Fibroblast of villous mesenchyme (primary cell): Measurements from ENCODE around the gene SIK2. TPM values are rescaled to one million over a fixed set of nuclear protein-coding genes. Genes with fewer than 3 reads are reported as not detected.

ENCODE experiments used
- DNase-seq: peaks from one replicate; pipeline ENCODE4 v3.0.0-alpha.2; 2010; ENCODE audit warnings: low read depth
- H3K4me3 ChIP-seq: 2 replicates; pipeline ENCODE4 v1.5.1; 2011; ENCODE audit warnings: low read depth, mild to moderate bottlenecking, low read length
- total RNA-seq: library from RNA; depleted of rRNA; stranded (reverse); fragments of >200 nt; gene quantifications from 2 replicates; pipeline ENCODE4 v1.2.3, GENCODE V29; 2012
- TF ChIP-seq, protein P1 (sequence below): IDR thresholded peaks from 2 replicates; pipeline ENCODE4 v1.5.1; 2012; ENCODE audit warnings: low read depth, mild to moderate bottlenecking, low read length; ENCODE audit not compliant: insufficient read depth

SIK2 gene
- total RNA-seq, 1 donor, result 16.0 TPM

DNA sequence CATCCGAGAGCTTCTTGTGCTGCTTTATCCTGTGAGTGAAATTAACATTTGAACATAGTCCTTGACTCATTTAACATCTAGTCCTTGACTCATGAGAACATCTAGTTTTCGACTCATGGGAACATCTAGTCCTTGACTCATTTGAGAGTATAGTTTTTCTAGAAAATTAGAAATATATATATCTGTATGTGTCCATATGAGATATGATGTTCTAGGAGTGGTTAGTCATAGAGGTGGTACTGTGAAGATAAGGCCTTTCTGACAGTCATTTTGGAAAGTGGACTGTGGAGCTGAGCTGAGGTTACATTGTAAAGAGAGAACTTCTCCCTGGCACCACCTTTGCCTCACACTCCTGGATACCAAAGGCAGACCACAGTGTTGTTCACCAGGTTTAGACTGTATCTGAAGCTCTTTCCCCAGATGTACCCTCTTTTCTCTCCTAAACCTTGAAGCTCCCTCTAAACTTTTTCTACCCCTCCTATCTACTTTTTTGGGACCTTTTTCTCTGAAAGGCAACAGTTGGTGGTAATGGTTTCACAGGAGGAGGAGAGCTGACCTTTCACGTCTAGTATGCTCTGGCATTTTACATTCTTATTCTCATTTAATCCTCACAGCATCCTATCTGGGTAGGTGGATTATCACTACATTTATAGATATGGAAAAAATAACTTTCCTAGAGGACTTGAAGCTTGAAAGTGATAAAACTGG lies 96.8 kb downstream of the SIK2 start:
- TF ChIP-seq, protein P1, sequence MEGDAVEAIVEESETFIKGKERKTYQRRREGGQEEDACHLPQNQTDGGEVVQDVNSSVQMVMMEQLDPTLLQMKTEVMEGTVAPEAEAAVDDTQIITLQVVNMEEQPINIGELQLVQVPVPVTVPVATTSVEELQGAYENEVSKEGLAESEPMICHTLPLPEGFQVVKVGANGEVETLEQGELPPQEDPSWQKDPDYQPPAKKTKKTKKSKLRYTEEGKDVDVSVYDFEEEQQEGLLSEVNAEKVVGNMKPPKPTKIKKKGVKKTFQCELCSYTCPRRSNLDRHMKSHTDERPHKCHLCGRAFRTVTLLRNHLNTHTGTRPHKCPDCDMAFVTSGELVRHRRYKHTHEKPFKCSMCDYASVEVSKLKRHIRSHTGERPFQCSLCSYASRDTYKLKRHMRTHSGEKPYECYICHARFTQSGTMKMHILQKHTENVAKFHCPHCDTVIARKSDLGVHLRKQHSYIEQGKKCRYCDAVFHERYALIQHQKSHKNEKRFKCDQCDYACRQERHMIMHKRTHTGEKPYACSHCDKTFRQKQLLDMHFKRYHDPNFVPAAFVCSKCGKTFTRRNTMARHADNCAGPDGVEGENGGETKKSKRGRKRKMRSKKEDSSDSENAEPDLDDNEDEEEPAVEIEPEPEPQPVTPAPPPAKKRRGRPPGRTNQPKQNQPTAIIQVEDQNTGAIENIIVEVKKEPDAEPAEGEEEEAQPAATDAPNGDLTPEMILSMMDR, result no peak
- DNase-seq, result no peak
- H3K4me3 ChIP-seq, result no peak overlapping the region

DNA sequence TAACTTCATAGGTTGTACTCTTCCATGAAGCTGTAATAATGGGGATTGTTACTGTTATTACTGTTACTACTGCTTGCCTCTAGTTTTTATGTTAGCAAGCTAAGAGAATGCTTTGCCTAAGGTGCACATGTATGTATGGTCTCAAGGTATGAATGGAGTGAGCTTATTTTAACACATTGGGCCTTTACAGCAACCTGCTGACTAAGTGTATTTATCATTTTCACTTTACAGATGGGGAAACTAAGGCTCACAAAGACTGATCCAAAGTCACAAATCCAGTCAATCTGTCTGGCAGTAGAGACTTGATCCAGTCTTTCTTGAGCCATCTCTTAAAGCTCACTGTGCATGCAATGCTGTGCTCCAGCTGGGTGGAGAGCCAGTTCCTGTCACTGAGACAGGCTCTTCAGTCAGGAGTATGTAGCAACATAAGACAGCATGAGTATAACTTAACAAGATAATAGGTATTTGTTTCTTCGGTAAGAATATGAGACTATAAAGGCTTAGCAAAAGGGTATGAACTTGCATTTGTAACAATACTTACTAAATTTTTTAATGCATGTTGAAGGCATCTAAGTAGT lies 97.4 kb downstream of the SIK2 start:
- no peak for DNase-seq
- no peak overlapping the region for H3K4me3 ChIP-seq
- TF ChIP-seq, protein P1, result no peak

DNA sequence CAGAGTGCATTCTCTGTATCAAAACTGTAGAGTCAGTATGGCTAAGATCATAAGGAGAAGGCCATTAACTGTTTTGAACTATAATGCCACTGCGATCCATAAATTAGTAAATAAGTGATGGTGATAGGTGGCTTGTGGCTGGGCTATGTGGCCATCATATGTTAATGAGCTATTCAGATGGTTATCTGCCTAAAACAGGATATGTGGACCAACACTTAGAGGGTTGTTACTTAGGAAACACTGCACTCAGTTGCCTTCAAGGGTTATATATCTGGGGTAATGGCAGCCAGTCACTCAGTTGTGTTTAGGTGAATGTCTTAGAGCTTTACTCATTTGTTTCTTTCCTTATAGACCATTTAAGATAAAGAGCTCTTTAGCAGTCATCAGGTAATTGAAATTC lies 97.9 kb downstream of the SIK2 start:
- no peak overlapping the region for H3K4me3 ChIP-seq
- TF ChIP-seq, protein P1, result no peak
- DNase-seq, result no peak

DNA sequence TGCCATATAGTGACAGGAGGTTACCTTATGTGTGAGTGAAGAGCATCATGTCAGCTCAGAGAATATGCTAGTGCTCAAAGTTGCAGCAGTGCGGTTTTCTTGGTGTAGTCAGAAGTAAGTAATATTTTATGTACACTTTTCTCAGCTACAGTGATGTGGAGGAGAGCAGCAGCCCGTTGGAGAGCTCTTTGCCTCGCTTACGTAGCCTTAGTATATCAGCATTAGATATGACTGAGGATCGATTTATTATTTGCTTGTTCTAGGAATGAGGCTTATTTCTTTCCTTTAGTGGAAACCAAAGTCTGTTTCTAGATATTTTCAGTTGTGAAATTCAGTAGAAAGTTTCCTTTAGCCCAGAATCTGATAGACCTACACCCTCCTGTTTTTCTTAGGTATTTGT lies 100.4 kb downstream of the SIK2 start:
- TF ChIP-seq, protein P1, result no peak
- DNase-seq, result no peak
- no peak overlapping the region for H3K4me3 ChIP-seq

DNA sequence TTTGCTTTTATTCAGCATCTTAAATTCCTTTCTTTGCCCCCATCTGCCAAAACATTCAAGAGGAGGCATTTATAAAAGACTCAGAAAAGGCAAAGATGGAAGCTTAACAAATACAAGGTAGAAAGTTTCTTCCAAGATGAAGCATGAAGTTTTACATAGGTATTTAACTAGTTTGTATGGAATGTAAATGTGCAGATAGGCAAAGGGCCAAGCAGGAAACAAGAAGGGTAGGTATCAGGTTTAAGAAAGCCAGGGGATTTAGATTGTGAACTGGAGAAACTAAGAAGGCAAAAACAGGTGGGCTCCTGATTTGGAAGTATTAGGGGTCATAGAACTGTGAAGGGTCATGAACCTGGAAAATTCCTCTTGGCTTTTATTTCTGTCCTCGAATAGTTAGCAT lies 101.3 kb downstream of the SIK2 start:
- no peak for DNase-seq
- no peak overlapping the region for H3K4me3 ChIP-seq
- TF ChIP-seq, protein P1, result no peak

DNA sequence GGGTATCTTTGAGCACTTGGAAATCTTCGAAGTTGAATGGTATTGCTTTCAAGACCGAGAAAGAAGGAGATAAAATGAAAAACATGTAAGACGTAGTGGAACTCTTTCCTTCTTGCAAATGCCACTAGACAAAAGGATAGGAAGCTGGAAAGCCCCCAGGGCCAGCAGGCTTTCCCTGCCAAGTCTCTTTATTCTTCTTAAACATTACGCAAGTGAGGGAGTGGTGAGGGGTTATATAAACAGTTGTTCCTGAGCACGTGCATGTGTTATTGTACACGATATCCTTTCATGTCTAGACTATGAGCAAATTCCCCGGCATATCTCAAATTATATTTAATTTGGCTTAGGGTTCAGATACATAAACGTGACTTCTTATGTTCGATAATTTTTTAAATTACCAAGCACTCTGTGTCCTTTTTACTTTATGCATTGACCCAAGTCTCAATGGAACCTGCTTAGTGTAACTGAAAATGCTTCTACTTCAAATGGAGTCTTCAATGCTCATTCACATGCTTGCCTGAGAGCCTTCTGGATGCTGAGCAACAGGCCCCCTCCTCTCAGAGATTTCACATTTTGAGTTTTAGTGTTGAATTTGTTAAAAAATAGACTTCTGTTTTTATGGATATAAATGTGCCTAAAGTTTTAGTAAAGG lies 104.9 kb downstream of the SIK2 start:
- no peak overlapping the region for H3K4me3 ChIP-seq
- peak; percentile 88 for DNase-seq
- TF ChIP-seq, protein P1, result no peak

DNA sequence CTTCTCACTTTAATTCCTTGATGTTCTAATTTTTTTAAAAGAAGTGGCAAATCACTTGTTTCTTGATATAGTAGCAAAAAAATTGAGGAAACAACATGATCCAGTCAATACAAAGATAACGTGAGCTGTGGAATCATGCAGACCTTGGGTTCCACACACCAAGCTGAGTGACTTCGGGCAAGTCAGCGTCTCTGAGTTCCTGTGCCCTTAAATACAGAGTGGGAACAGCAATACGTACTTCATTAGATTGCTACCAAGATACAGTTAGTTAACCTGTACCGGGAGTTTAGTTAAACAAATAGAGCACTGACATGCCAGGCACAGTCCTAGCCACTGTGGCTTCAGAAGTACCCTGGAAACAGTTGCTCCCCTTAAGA lies 105.4 kb downstream of the SIK2 start:
- TF ChIP-seq, protein P1, result no peak

More for the DNA sequence above, 105.4 kb downstream of the SIK2 start:
- no peak for DNase-seq
- H3K4me3 ChIP-seq, result no peak overlapping the region
